GM23248 (cell line): ENCODE measurements around the gene GGACT. TPM values are rescaled to one million over a fixed set of nuclear protein-coding genes. Genes with fewer than 3 reads are reported as not detected.

Source experiments
- DNase-seq: peaks from one replicate; pipeline ENCODE4 v3.0.0-alpha.2; 2015
- H2AFZ ChIP-seq: fragments of 200-600 bp; sonication (generic); 2 replicates; pipeline ENCODE4 v1.6.1; 2016; ENCODE audit warnings: antibody characterized with exemption
- H3F3A ChIP-seq: fragments of 200-600 bp; sonication (generic); 2 replicates; pipeline ENCODE4 v1.6.1; 2016; ENCODE audit warnings: mild to moderate bottlenecking, antibody characterized with exemption, mixed run types; ENCODE audit not compliant: insufficient read depth
- H3K27ac ChIP-seq: fragments of 200-600 bp; sonication (generic); 2 replicates; pipeline ENCODE4 v1.5.1; 2016; ENCODE audit warnings: mild to moderate bottlenecking
- H3K27me3 ChIP-seq: fragments of 200-600 bp; sonication (generic); replicated peaks from 2 replicates; pipeline ENCODE4 v1.6.1; 2016; ENCODE audit warnings: mild to moderate bottlenecking; ENCODE audit not compliant: insufficient read depth
- H3K36me3 ChIP-seq: fragments of 200-600 bp; sonication (generic); 2 replicates; pipeline ENCODE4 v1.6.1; 2016; ENCODE audit warnings: low read depth, mild to moderate bottlenecking
- H3K4me1 ChIP-seq: fragments of 200-600 bp; sonication (generic); 2 replicates; pipeline ENCODE4 v1.6.1; 2016; ENCODE audit warnings: mild to moderate bottlenecking; ENCODE audit not compliant: insufficient read depth
- H3K4me2 ChIP-seq: fragments of 200-600 bp; sonication (generic); one replicate; pipeline ENCODE4 v1.6.1; 2016; ENCODE audit warnings: mild to moderate bottlenecking; ENCODE audit not compliant: unreplicated experiment
- H3K4me3 ChIP-seq: fragments of 200-600 bp; sonication (generic); 2 replicates; pipeline ENCODE4 v1.5.1; 2016; ENCODE audit warnings: mild to moderate bottlenecking
- H3K79me2 ChIP-seq: fragments of 200-600 bp; sonication (generic); 2 replicates; pipeline ENCODE4 v1.6.1; 2016; ENCODE audit warnings: mild to moderate bottlenecking; ENCODE audit not compliant: insufficient read depth
- H3K9ac ChIP-seq: fragments of 200-600 bp; sonication (generic); 2 replicates; pipeline ENCODE4 v1.6.1; 2016; ENCODE audit warnings: mild to moderate bottlenecking
- H3K9me2 ChIP-seq: fragments of 200-600 bp; sonication (generic); 2 replicates; pipeline ENCODE4 v1.6.1; 2016; ENCODE audit warnings: mixed run types, mild to moderate bottlenecking, moderate library complexity; ENCODE audit not compliant: insufficient read depth
- H3K9me3 ChIP-seq: fragments of 200-600 bp; sonication (generic); one replicate; pipeline ENCODE4 v1.6.1; 2017; ENCODE audit warnings: low read depth
- H4K20me1 ChIP-seq: fragments of 200-600 bp; sonication (generic); 2 replicates; pipeline ENCODE4 v1.6.0; 2016; ENCODE audit not compliant: insufficient read depth
- EZH2 ChIP-seq: fragments of 200-600 bp; sonication (generic); IDR thresholded peaks from 2 replicates; pipeline ENCODE4 v1.6.1; 2018; ENCODE audit warnings: antibody characterized with exemption, mild to moderate bottlenecking; ENCODE audit not compliant: insufficient read depth, poor library complexity, severe bottlenecking
- EZH2phosphoT487 ChIP-seq: fragments of 200-600 bp; sonication (generic); IDR thresholded peaks from 2 replicates; pipeline ENCODE4 v1.6.1; 2018; ENCODE audit warnings: antibody characterized with exemption, moderate library complexity, mild to moderate bottlenecking, low read depth; ENCODE audit not compliant: insufficient read depth
- WGBS, 2 experiments: methylation state at CpG; one replicate each; pipeline ENCODE4 v1.1.6; 2015 to 2017; ENCODE audit warnings: low lambda C conversion rate in 2 of 2, low coverage in 1 of 2; ENCODE audit errors: missing lambda C conversion rate in 2 of 2; 5-methylcytosine and 5-hydroxymethylcytosine counted together
- in situ Hi-C: fragments of 300-500 bp; cut with MboI; formaldehyde crosslinking; loops from 2 replicates; pipeline ENCODE4 v1.15.0; 2020
- polyA plus RNA-seq: library from polyadenylated mRNA; unstranded; fragments of >200 nt; fragmentation: Nextera tagmentation; extraction: Ambion mirVana; gene quantifications from 2 replicates; pipeline ENCODE4 v1.2.1, GENCODE V29; 2016
- total RNA-seq: library from RNA; depleted of rRNA; stranded (reverse); fragments of >200 nt; shearing (Covaris generic); gene quantifications from 2 replicates; pipeline ENCODE4 v1.2.3, GENCODE V29; 2014

GGACT gene
- total and polyA plus RNA-seq, 2 experiments from 2014 or later = 1.6 to 5.7 TPM

GRCh38 chr13:100546713-100547405, 41.7 kb downstream of the GGACT start:
- H3K79me2 ChIP-seq = no peaks in the 10 kb centered on the region
- no peaks in the 10 kb centered on the region for H3K9me2 ChIP-seq
- H3K27ac ChIP-seq = no peak overlapping the region
- H3K9ac ChIP-seq = no peak overlapping the region
- H3K27me3 ChIP-seq = no peaks in the 10 kb centered on the region
- TF ChIP-seq EZH2 (no peak), EZH2phosphoT487 (no peak)
- no peak overlapping the region for H3K4me2 ChIP-seq
- H3K36me3 ChIP-seq = no peaks in the 10 kb centered on the region
- in situ Hi-C loops = no loop called here
- no peaks in the 10 kb centered on the region for H3K9me3 ChIP-seq
- H3F3A ChIP-seq = 0 out of 2 replicates have a peak, but pooled peaks cover 3% of the 10 kb centered on the region
- H4K20me1 ChIP-seq = no peaks in the 10 kb centered on the region
- WGBS, 2 experiments = 96 to 98% methylated on average over 21 of the region's 21 CpGs
- H3K4me3 ChIP-seq = no peak overlapping the region
- H2AFZ ChIP-seq = no peak overlapping the region
- DNase-seq = no peak
- no peaks in the 10 kb centered on the region for H3K4me1 ChIP-seq

DNA sequence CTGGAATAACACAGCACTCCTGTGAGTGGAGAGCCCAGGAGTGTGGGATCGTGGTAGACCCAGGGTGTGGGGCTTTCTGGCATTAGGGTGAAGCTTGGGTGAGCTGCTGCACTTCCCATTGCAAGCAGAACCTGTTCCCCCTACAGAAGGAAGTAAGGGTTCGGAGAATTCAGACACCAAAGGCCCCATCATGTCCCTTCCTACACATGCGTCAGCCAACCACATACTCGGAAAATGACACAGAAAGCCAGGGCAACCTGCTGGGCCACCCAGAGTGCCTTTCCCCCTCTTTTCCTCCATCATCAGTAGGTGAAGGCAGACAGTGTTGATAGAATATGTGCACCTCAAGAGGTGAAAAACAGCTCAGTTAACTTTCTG, 42.9 kb downstream of the GGACT start:
- no peaks in the 10 kb centered on the region for H3K36me3 ChIP-seq
- no peaks in the 10 kb centered on the region for H3F3A ChIP-seq
- no peaks in the 10 kb centered on the region for H3K27me3 ChIP-seq
- in situ Hi-C loops = no loop called here
- TF ChIP-seq EZH2 = no peak
- TF ChIP-seq EZH2phosphoT487 = no peak
- DNase-seq = no peak
- H3K4me1 ChIP-seq = no peaks in the 10 kb centered on the region
- no peaks in the 10 kb centered on the region for H3K9me2 ChIP-seq
- no peak overlapping the region for H2AFZ ChIP-seq
- no peaks in the 10 kb centered on the region for H3K9me3 ChIP-seq
- no peak overlapping the region for H3K9ac ChIP-seq
- H4K20me1 ChIP-seq = no peaks in the 10 kb centered on the region
- no peak overlapping the region for H3K27ac ChIP-seq
- no peaks in the 10 kb centered on the region for H3K79me2 ChIP-seq
- H3K4me3 ChIP-seq = no peak overlapping the region
- no peak overlapping the region for H3K4me2 ChIP-seq
- 95 to 97% methylated on average over 4 of the region's 4 CpGs for whole genome bisulfite sequencing, 2 experiments

DNA sequence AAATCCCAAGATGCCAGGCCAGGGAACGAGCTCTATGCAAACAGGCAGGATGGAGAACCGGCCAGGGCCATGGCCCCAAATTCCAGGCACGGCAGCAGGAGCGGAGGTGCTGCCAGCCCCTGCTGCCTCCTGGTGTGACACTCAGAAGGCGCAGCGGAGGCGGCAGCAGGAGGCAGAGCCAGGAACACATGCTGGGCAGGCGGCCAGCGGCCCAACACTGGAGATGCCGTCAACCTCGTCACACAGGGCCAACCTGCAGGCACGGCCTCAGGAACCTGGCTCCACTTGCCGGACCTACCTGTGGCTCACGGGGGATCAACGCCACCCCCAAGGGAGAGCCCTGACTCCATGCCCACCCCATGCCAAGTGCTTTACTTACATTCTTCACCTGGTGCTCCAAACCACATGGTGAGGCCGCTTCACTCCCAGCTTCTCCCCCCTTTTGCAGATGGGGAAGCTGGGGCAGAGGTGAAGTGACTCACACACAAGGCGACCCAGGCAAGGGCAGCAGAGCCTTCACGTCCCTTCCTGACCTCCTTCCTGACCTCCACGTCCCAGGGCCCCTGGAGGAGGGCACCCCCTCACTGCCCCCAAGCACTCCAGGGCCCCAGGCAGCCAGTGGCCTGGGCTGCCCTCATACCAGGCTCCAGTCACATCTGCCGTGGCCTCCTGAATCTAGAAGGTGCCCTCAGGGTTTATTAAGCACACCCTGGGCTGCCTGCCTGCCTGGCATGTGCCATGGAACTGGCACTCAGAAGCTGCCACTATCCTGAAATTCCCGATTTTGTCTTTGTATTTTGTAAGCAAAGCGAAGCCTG, 43.5 kb downstream of the GGACT start:
- no peak overlapping the region for H2AFZ ChIP-seq
- no peaks in the 10 kb centered on the region for H3F3A ChIP-seq
- TF ChIP-seq EZH2 = no peak
- TF ChIP-seq EZH2phosphoT487 = no peak
- no peaks in the 10 kb centered on the region for H3K27me3 ChIP-seq
- no peak overlapping the region for H3K4me2 ChIP-seq
- DNase-seq = no peak
- no peak overlapping the region for H3K4me3 ChIP-seq
- H3K4me1 ChIP-seq = no peaks in the 10 kb centered on the region
- in situ Hi-C loops = no loop called here
- WGBS, 2 experiments = 84 to 89% methylated on average over 17 to 20 of the region's 22 CpGs
- no peak overlapping the region for H3K27ac ChIP-seq
- no peak overlapping the region for H3K9ac ChIP-seq
- H3K36me3 ChIP-seq = no peaks in the 10 kb centered on the region
- H4K20me1 ChIP-seq = no peaks in the 10 kb centered on the region
- no peaks in the 10 kb centered on the region for H3K9me2 ChIP-seq
- H3K79me2 ChIP-seq = no peaks in the 10 kb centered on the region
- no peaks in the 10 kb centered on the region for H3K9me3 ChIP-seq

GRCh38 chr13:100543872-100544602, 44.6 kb downstream of the GGACT start:
- Histone ChIP-seq H3K9me2 (no peaks in the 10 kb centered on the region), H3K79me2 (no peaks in the 10 kb centered on the region), H3F3A (no peaks in the 10 kb centered on the region), H3K9ac (no peak overlapping the region), H3K36me3 (no peaks in the 10 kb centered on the region), H3K4me3 (no peak overlapping the region), H3K9me3 (no peaks in the 10 kb centered on the region), H3K27me3 (no peaks in the 10 kb centered on the region), H3K27ac (no peak overlapping the region), H4K20me1 (no peaks in the 10 kb centered on the region), H3K4me2 (no peak overlapping the region), H2AFZ (no peak overlapping the region), H3K4me1 (no peaks in the 10 kb centered on the region)
- WGBS, 2 experiments = 93% methylated on average over 26 of the region's 26 CpGs
- in situ Hi-C loops = no loop called here
- no peak for DNase-seq
- TF ChIP-seq EZH2phosphoT487 (no peak), EZH2 (no peak)
